K562 treated with DMSO at 1 percent for 12 hours (cell line): ENCODE results near the gene LAMB1. TPM values are rescaled to one million over a fixed set of nuclear protein-coding genes. Genes with fewer than 3 reads are reported as not detected.

ENCODE experiments used
- total RNA-seq: library from RNA; unstranded; fragments of 300-600 nt; gene quantifications from 2 replicates; pipeline ENCODE4 v1.2.3, GENCODE V29; 2022; ENCODE audit not compliant: insufficient read depth

Gene LAMB1
- total RNA-seq = 16.2 and 29.4 TPM in 2 replicates

DNA sequence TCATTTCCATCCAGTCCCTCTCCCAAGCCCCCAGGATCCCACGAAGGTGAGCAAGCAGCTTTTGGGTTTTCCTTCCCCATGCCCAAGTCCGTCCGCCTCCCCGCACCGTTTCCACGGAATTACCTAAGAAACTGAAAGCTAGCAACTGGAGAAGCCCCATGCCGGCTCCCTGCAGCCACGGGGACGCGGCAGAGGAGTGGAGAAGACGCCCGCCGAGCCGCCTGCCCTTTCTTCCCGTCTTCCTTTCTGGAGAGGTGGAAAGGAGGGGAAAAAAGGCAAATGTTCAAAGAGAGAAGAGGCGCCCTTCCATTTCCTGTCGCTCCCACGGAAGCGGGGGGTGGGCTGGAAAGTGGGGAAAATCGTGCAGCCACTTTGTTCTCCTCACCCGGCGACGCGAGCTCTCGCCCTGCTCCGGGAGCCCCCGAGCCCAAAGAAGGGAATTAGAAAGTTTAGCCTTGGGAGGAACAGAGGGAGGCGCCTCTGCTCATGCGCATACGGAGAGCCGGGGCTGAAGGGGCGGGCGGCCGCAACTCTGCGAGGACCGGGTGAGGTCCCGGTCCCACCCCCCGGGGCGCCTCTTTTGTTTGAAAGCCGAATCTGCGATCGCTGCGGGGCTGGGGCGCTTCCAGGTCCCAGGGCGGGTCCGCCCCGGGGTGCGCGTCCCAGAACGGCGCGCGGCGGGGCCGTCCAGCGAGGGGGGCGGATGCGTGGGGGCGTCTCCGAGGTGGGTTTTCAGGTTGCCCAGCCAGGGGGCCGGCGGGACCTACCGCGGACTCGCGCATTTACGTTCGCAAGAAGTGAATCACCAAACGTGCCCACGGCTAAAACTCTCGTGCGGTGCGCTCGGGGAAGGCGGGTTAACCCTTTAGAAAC, at the start of gene LAMB1:
LAMB1 (minus strand) TSS at position 436 of the 873 bp plus-strand sequence; CDS start at position 160, 276 bp downstream.

DNA sequence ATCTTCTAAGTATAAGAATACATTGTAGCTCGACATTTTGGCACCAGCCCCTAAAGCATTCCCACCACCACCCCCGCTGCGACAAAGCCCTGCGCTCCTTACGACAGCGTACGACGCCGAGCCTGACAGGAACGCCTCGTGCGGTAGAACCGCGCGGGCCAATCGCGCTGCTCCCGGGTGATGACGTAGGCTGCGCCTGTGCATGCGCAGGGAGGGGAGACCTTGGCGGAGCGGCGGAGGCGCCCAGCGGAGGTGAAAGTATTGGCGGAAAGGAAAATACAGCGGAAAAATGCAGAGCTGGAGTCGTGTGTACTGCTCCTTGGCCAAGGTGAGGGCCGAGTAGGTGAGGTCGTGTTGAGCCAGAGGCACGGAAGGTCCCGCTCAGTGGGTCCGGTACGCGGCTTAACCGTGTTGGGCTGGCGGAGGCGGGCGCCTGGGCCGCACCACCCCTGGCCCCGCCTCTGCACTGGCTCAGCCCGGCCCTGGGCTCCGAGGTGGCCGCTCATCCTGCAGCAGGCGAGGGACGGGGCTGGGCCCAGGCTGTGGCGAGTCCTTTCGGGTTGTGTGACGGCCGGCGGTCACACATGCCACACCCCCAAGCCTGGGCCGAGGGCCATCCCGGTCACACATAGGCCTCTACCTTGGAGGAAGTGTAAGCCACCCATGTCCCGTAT, 111.9 kb downstream of the LAMB1 start, which contains the start of gene DLD:
DLD (plus strand) TSS at position 222 of the 674 bp plus-strand sequence; CDS start at position 290, 68 bp downstream.

Other genes starting within 250 kb of the LAMB1 start
- gene SLC26A3, start 199.9 kb downstream of the LAMB1 start, total RNA-seq = not detected in 2 replicates
- gene DLD, start 112.0 kb downstream of the LAMB1 start, total RNA-seq = 128 and 295 TPM in 2 replicates
- gene LAMB4, start 127.2 kb upstream of the LAMB1 start, total RNA-seq = not detected in 2 replicates